ENCODE results near the gene B3GLCT. TPM values are rescaled to one million over a fixed set of nuclear protein-coding genes. Genes with fewer than 3 reads are reported as not detected.

Gene B3GLCT
- total RNA-seq, 1 experiment from 2014 or later = 1.1 TPM

- Histone ChIP-seq H3K4me3 (ENCODE audit: low read length) (no peak overlapping the region), H3K4me1 (ENCODE audit: low read length) (no peaks in the 10 kb centered on the region), H3K27me3 (ENCODE audit: low read length) (no peaks in the 10 kb centered on the region), H4K20me1 (ENCODE audit: insufficient read depth, low read depth, low read length) (no peaks in the 10 kb centered on the region), H3K36me3 (ENCODE audit: insufficient read depth, low read length) (no peaks in the 10 kb centered on the region), H3K4me2 (ENCODE audit: low read depth, low read length, poor library complexity, severe bottlenecking) (no peak overlapping the region), H3K79me2 (ENCODE audit: low read length) (no peaks in the 10 kb centered on the region), H3K9me3 (ENCODE audit: low read length) (no peaks in the 10 kb centered on the region), H3K9ac (ENCODE audit: low read length) (no peak overlapping the region), H2AFZ (ENCODE audit: low read length) (no peak overlapping the region), H3K9me2 (replicated peaks; ENCODE audit: insufficient read depth, low read length) (no peaks in the 10 kb centered on the region), H3K27ac (ENCODE audit: low read length) (no peak overlapping the region)
- DNase-seq = no peak
Observed at GRCh38 chr13:31374682-31375081, 174.9 kb downstream of the B3GLCT start.

GRCh38 chr13:31377946-31378345 is 178.2 kb downstream of the B3GLCT start:
- no peak overlapping the region for H3K4me2 ChIP-seq (ENCODE audit: low read depth, low read length, poor library complexity, severe bottlenecking)
- H3K27ac ChIP-seq (ENCODE audit: low read length) = no peak overlapping the region
- H2AFZ ChIP-seq (ENCODE audit: low read length) = no peak overlapping the region

GRCh38 chr13:31380715-31381114 is 180.9 kb downstream of the B3GLCT start:
- no peaks in the 10 kb centered on the region for H3K79me2 ChIP-seq (ENCODE audit: low read length)

More at GRCh38 chr13:31377946-31378345, 178.2 kb downstream of the B3GLCT start:
- Histone ChIP-seq H3K79me2 (ENCODE audit: low read length) (no peaks in the 10 kb centered on the region), H3K4me3 (ENCODE audit: low read length) (no peak overlapping the region), H4K20me1 (ENCODE audit: insufficient read depth, low read depth, low read length) (no peaks in the 10 kb centered on the region), H3K9ac (ENCODE audit: low read length) (no peak overlapping the region), H3K27me3 (ENCODE audit: low read length) (no peaks in the 10 kb centered on the region), H3K9me2 (replicated peaks; ENCODE audit: insufficient read depth, low read length) (no peaks in the 10 kb centered on the region), H3K9me3 (ENCODE audit: low read length) (no peaks in the 10 kb centered on the region), H3K4me1 (ENCODE audit: low read length) (no peaks in the 10 kb centered on the region), H3K36me3 (ENCODE audit: insufficient read depth, low read length) (no peaks in the 10 kb centered on the region)
- no peak for DNase-seq

More at GRCh38 chr13:31380715-31381114, 180.9 kb downstream of the B3GLCT start:
- Histone ChIP-seq H3K9me3 (ENCODE audit: low read length) (no peaks in the 10 kb centered on the region), H3K9me2 (replicated peaks; ENCODE audit: insufficient read depth, low read length) (no peaks in the 10 kb centered on the region), H3K27ac (ENCODE audit: low read length) (no peak overlapping the region), H3K9ac (ENCODE audit: low read length) (no peak overlapping the region), H2AFZ (ENCODE audit: low read length) (no peak overlapping the region), H4K20me1 (ENCODE audit: insufficient read depth, low read depth, low read length) (no peaks in the 10 kb centered on the region), H3K36me3 (ENCODE audit: insufficient read depth, low read length) (no peaks in the 10 kb centered on the region), H3K27me3 (ENCODE audit: low read length) (no peaks in the 10 kb centered on the region), H3K4me1 (ENCODE audit: low read length) (no peaks in the 10 kb centered on the region), H3K4me2 (ENCODE audit: low read depth, low read length, poor library complexity, severe bottlenecking) (no peak overlapping the region), H3K4me3 (ENCODE audit: low read length) (no peak overlapping the region)
- no peak for DNase-seq

Other genes starting within 250 kb of the B3GLCT start
- gene HSPH1, start 38.1 kb upstream of the B3GLCT start, total RNA-seq (2014; rRNA removed; shearing (Covaris generic); ENCODE audit: low replicate concordance) = 66.3 and 116 TPM in 2 replicates